Activated CD8-positive, alpha-beta T cell treated with anti-CD3 and anti-CD28 coated beads for 36 hours (primary cell): ENCODE data around the gene TEX14. TPM values are rescaled to one million over a fixed set of nuclear protein-coding genes. Genes with fewer than 3 reads are reported as not detected.

Experiments
- ATAC-seq: fragments of 200-7000 bp; cut with Tn5 transposase; one replicate; pipeline ENCODE4 v1.10.0; 2021; ENCODE audit warnings: mild to moderate bottlenecking, moderate library complexity
- CTCF ChIA-PET: fragments of 350-600 bp; sonication (Branson Sonifier 250); formaldehyde crosslinking; loops from one replicate; lab custom pipeline; 2021; ENCODE audit warnings: antibody characterized with exemption; lab: Charles Lee
- POLR2A ChIA-PET: fragments of 350-600 bp; sonication (Branson Sonifier 250); formaldehyde crosslinking; loops from one replicate; lab custom pipeline; 2021; ENCODE audit warnings: antibody characterized with exemption; lab: Charles Lee
- DNase-seq: peaks from one replicate; pipeline ENCODE4 v3.0.0-alpha.2; 2020
- H3K27ac Mint-ChIP-seq: one replicate; pipeline ENCODE4 v1.8.0; 2021; ENCODE audit warnings: mild to moderate bottlenecking, mixed read lengths
- H3K27me3 Mint-ChIP-seq: one replicate; pipeline ENCODE4 v1.8.0; 2021; ENCODE audit warnings: mixed read lengths
- H3K36me3 Mint-ChIP-seq: one replicate; pipeline ENCODE4 v1.8.0; 2021; ENCODE audit warnings: low read depth, mixed read lengths
- H3K4me1 Mint-ChIP-seq: one replicate; pipeline ENCODE4 v1.8.0; 2021; ENCODE audit warnings: low read depth, mixed read lengths
- H3K4me3 Mint-ChIP-seq: one replicate; pipeline ENCODE4 v1.8.0; 2021; ENCODE audit warnings: mild to moderate bottlenecking, moderate library complexity, mixed read lengths
- H3K9me3 Mint-ChIP-seq: one replicate; pipeline ENCODE4 v1.8.0; 2021; ENCODE audit warnings: mixed read lengths
- CTCF ChIP-seq: fragments of 200-600 bp; IDR thresholded peaks from one replicate; pipeline ENCODE4 v1.8.0; 2022; ENCODE audit warnings: antibody characterized with exemption, mild to moderate bottlenecking
- intact Hi-C: fragments of 100-400 bp; cut with micrococcal nuclease; formaldehyde crosslinking; loops from one replicate; pipeline ENCODE4 v1.10.0; 2022
- total RNA-seq, 2 experiments: library from RNA; stranded (reverse); gene quantifications; one replicate each; pipeline ENCODE4 v1.2.3, GENCODE V29; 2021

TEX14 gene
- total RNA-seq, 2 experiments from 2014 or later = 0.23 to 0.31 TPM

- Mint-ChIP-seq H3K27me3 (no peaks in the 10 kb centered on the region), H3K27ac (no peak overlapping the region), H3K9me3 (no peaks in the 10 kb centered on the region), H3K4me1 (peaks cover 6% of the 10 kb centered on the region), H3K36me3 (no peaks in the 10 kb centered on the region), H3K4me3 (no peak overlapping the region)
- no peak for TF ChIP-seq CTCF
- ChIA-PET POLR2A (interaction anchor here (1.7 to 2.1 kb wide), 2 partner anchors 57 to 58 kb away, joined by 6 to 9 read pairs; no protein-coding TSS in a partner anchor), CTCF (interaction anchor here (0.7 to 2.1 kb wide), 2 partner anchors 12 to 14 kb away, joined by 4 to 9 read pairs; no protein-coding TSS in a partner anchor)
- DNase-seq (no peak), ATAC-seq (no peak)
- intact Hi-C loops = no loop called here
These were observed 117.8 kb downstream of the TEX14 start for GRCh38 chr17:58574025-58574424.

DNA sequence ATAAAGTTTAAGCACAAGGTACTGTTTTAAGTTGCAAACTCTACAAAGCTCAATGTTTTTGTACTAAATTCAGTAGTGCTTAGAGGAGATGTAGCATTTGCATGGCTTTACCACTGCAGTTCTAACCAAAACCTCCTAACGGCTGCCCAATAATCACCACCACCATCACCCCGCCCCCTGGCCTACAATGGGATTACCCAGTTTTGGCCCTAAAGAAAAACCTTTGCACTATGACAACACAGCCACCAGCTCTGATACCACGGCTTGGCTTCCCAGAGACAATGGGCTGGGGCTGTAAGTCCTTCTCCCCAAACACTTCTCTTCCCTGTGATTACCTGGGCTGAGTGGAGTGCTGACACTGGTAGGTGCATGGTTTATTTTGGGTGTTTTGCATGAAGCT, 119.0 kb downstream of the TEX14 start:
- no peaks in the 10 kb centered on the region for H3K36me3 Mint-ChIP-seq
- peaks cover 5% of the 10 kb centered on the region for H3K4me1 Mint-ChIP-seq
- no peaks in the 10 kb centered on the region for H3K9me3 Mint-ChIP-seq
- no peak overlapping the region for H3K27ac Mint-ChIP-seq
- CTCF ChIA-PET = interaction anchor here (0.8 kb wide), 1 partner anchor 34 kb away, joined by 3 read pairs; no protein-coding TSS in a partner anchor
- no peaks in the 10 kb centered on the region for H3K27me3 Mint-ChIP-seq
- H3K4me3 Mint-ChIP-seq = no peak overlapping the region
- ATAC-seq = no peak
- DNase-seq = no peak
- intact Hi-C loops = no loop called here
- TF ChIP-seq CTCF = no peak
- POLR2A ChIA-PET = interaction anchor here (1.6 kb wide), 1 partner anchor 59 kb away, joined by 6 read pairs; no protein-coding TSS in a partner anchor

DNA sequence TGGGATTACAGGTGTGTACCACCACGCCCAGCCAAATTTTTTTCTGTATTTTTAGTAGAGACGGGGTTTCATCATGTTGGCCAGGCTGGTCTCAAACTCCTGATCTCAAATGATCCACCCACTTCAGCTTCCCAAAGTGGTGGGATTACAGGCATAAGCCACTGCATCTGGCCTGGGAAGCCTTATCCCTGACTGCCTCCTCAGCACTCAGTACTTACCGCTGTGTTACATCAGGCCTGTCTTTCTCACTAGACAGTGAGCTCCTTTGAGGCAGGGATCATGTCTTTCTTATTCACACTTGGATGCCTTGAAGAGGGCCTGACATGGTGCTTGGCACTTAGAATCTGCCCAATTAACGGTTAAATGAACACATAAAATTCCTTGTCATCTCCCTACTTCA, 121.1 kb downstream of the TEX14 start:
- Mint-ChIP-seq H3K4me1 (peaks cover 6% of the 10 kb centered on the region), H3K27me3 (no peaks in the 10 kb centered on the region), H3K9me3 (no peaks in the 10 kb centered on the region), H3K27ac (no peak overlapping the region), H3K4me3 (no peak overlapping the region), H3K36me3 (no peaks in the 10 kb centered on the region)
- ChIA-PET POLR2A (interaction anchor here (1.0 kb wide), 1 partner anchor 61 kb away, joined by 4 read pairs; no protein-coding TSS in a partner anchor), CTCF (interaction anchor here (1.3 kb wide), 1 partner anchor 17 kb away, joined by 4 read pairs; no protein-coding TSS in a partner anchor)
- TF ChIP-seq CTCF = no peak
- DNase-seq = no peak
- ATAC-seq = no peak
- intact Hi-C loops = no loop called here

- ChIA-PET CTCF (interaction anchor here (1.5 to 1.8 kb wide), 2 partner anchors 9 to 19 kb away, joined by 5 to 10 read pairs; no protein-coding TSS in a partner anchor), POLR2A (interaction anchor here (2.2 kb wide), 1 partner anchor 62 kb away, joined by 12 read pairs; no protein-coding TSS in a partner anchor)
- no peak for TF ChIP-seq CTCF
- H3K4me1 Mint-ChIP-seq = peaks cover 6% of the 10 kb centered on the region
- no peaks in the 10 kb centered on the region for H3K36me3 Mint-ChIP-seq
- H3K4me3 Mint-ChIP-seq = no peak overlapping the region
- no peaks in the 10 kb centered on the region for H3K9me3 Mint-ChIP-seq
- ATAC-seq (no peak), DNase-seq (no peak)
- H3K27ac Mint-ChIP-seq = no peak overlapping the region
- no peaks in the 10 kb centered on the region for H3K27me3 Mint-ChIP-seq
- intact Hi-C loops = no loop called here
These were observed 122.6 kb downstream of the TEX14 start for GRCh38 chr17:58569196-58569595.

- Mint-ChIP-seq H3K4me3 (no peak overlapping the region), H3K36me3 (no peaks in the 10 kb centered on the region), H3K27ac (no peak overlapping the region), H3K4me1 (peaks cover 9% of the 10 kb centered on the region), H3K9me3 (no peaks in the 10 kb centered on the region), H3K27me3 (no peaks in the 10 kb centered on the region)
- no peak for TF ChIP-seq CTCF
- ChIA-PET CTCF (interaction anchor here (1.5 to 1.8 kb wide), 2 partner anchors 10 to 20 kb away, joined by 5 to 10 read pairs; no protein-coding TSS in a partner anchor), POLR2A (interaction anchor here (2.2 kb wide), 1 partner anchor 63 kb away, joined by 12 read pairs; no protein-coding TSS in a partner anchor)
- ATAC-seq (no peak), DNase-seq (no peak)
- intact Hi-C loops = no loop called here
These were observed 123.6 kb downstream of the TEX14 start for GRCh38 chr17:58568044-58568799.
